ENCODE results near the gene HMCN2. TPM values are rescaled to one million over a fixed set of nuclear protein-coding genes. Genes with fewer than 3 reads are reported as not detected.

Gene HMCN2
- total RNA-seq, 1 donor from 2014 or later = not detected

GRCh38 chr9:130421802-130422276, 156.3 kb downstream of the HMCN2 start:
- CTCF ChIA-PET = no interaction called here
- peaks cover 3% of the 10 kb centered on the region for H3K27me3 Mint-ChIP-seq

GRCh38 chr9:130422546-130422945, 157.0 kb downstream of the HMCN2 start:
- no peak for TF ChIP-seq CTCF (IDR thresholded peaks at IDR 0.05)
- POLR2A ChIA-PET = no interaction called here
- Mint-ChIP-seq H3K4me1 (no peaks in the 10 kb centered on the region), H3K27ac (no peak overlapping the region), H3K27me3 (peaks cover 5% of the 10 kb centered on the region), H3K9me3 (no peaks in the 10 kb centered on the region), H3K4me3 (no peak overlapping the region), H3K36me3 (ENCODE audit: low read depth) (no peaks in the 10 kb centered on the region)
- DNase-seq (no peak), ATAC-seq (ENCODE audit: low read depth) (no peak)
- intact Hi-C loops (cut with micrococcal nuclease) = no loop called here
- CTCF ChIA-PET = no interaction called here

More at GRCh38 chr9:130421802-130422276, 156.3 kb downstream of the HMCN2 start:
- intact Hi-C loops (cut with micrococcal nuclease) = no loop called here
- Mint-ChIP-seq H3K9me3 (no peaks in the 10 kb centered on the region), H3K4me1 (no peaks in the 10 kb centered on the region), H3K4me3 (no peak overlapping the region), H3K36me3 (ENCODE audit: low read depth) (no peaks in the 10 kb centered on the region), H3K27ac (no peak overlapping the region)
- TF ChIP-seq CTCF (IDR thresholded peaks at IDR 0.05) = no peak
- DNase-seq (no peak), ATAC-seq (ENCODE audit: low read depth) (no peak)
- POLR2A ChIA-PET = no interaction called here

- no peak for TF ChIP-seq CTCF (IDR thresholded peaks at IDR 0.05)
- DNase-seq = no peak
- Mint-ChIP-seq H3K9me3 (no peaks in the 10 kb centered on the region), H3K4me3 (no peak overlapping the region), H3K4me1 (no peaks in the 10 kb centered on the region), H3K27ac (no peak overlapping the region), H3K27me3 (peaks cover 5% of the 10 kb centered on the region), H3K36me3 (ENCODE audit: low read depth) (no peaks in the 10 kb centered on the region)
- POLR2A ChIA-PET = no interaction called here
- CTCF ChIA-PET = no interaction called here
- intact Hi-C loops (cut with micrococcal nuclease) = no loop called here
- peak; percentile 31 for ATAC-seq (ENCODE audit: low read depth)
Measured at GRCh38 chr9:130423272-130423671, 157.7 kb downstream of the HMCN2 start.

- H3K27ac Mint-ChIP-seq = no peak overlapping the region
- ChIA-PET CTCF (no interaction called here), POLR2A (no interaction called here)
- intact Hi-C loops (cut with micrococcal nuclease) = no loop called here
- peaks cover under 1% of the 10 kb centered on the region for H3K9me3 Mint-ChIP-seq
- no peaks in the 10 kb centered on the region for H3K36me3 Mint-ChIP-seq (ENCODE audit: low read depth)
- ATAC-seq (ENCODE audit: low read depth) (no peak), DNase-seq (no peak)
- peaks cover 7% of the 10 kb centered on the region for H3K27me3 Mint-ChIP-seq
- TF ChIP-seq CTCF (IDR thresholded peaks at IDR 0.05) = no peak
- no peaks in the 10 kb centered on the region for H3K4me1 Mint-ChIP-seq
- H3K4me3 Mint-ChIP-seq = no peak overlapping the region
Measured at GRCh38 chr9:130424595-130425454, 159.3 kb downstream of the HMCN2 start.

- H3K4me1 Mint-ChIP-seq = no peaks in the 10 kb centered on the region
- H3K27ac Mint-ChIP-seq = no peak overlapping the region
- no peaks in the 10 kb centered on the region for H3K36me3 Mint-ChIP-seq (ENCODE audit: low read depth)
- DNase-seq (no peak), ATAC-seq (ENCODE audit: low read depth) (no peak)
- POLR2A ChIA-PET = no interaction called here
- no peak for TF ChIP-seq CTCF (IDR thresholded peaks at IDR 0.05)
- CTCF ChIA-PET = no interaction called here
- intact Hi-C loops (cut with micrococcal nuclease) = no loop called here
- no peak overlapping the region for H3K4me3 Mint-ChIP-seq
- peaks cover 2% of the 10 kb centered on the region for H3K9me3 Mint-ChIP-seq
- peaks cover 9% of the 10 kb centered on the region for H3K27me3 Mint-ChIP-seq
Measured at GRCh38 chr9:130425741-130426466, 160.3 kb downstream of the HMCN2 start.

Data from activated B cell treated with CpG ODN at 0.5 μM for 24 hours (primary cell).